GM23338 (cell line): ENCODE data around the gene SETD1B.

ENCODE experiments used
- CREB1 ChIP-seq: fragments of 250-450 bp; sonication (Bioruptor Pico); IDR thresholded peaks from 2 replicates; pipeline ENCODE4 v1.5.0; 2020; ENCODE audit warnings: low read depth, mild to moderate bottlenecking, moderate library complexity
- CTCF ChIP-seq, 2 experiments: fragments of 200-600 bp in 1 of 2; sonication (generic) in 1 of 2; conservative IDR thresholded peaks; 2 replicates each; pipeline versions ENCODE4 v1.5.1 to v1.6.1; 2016 to 2017; ENCODE audit warnings: antibody characterized with exemption in 2 of 2, low read depth in 2 of 2, mild to moderate bottlenecking in 2 of 2, moderate library complexity in 1 of 2
- ETS1 ChIP-seq: IDR thresholded peaks from 2 replicates; pipeline ENCODE4 v1.6.1; 2016; ENCODE audit warnings: antibody characterized with exemption
- EZH2 ChIP-seq: fragments of 200-600 bp; sonication (generic); IDR thresholded peaks from one replicate; pipeline ENCODE4 v1.8.0; 2017; ENCODE audit warnings: antibody characterized with exemption, mild to moderate bottlenecking, low read depth; ENCODE audit not compliant: unreplicated experiment
- EZH2phosphoT487 ChIP-seq: fragments of 200-600 bp; sonication (generic); IDR thresholded peaks from one replicate; pipeline ENCODE4 v1.8.1; 2018; ENCODE audit warnings: antibody characterized with exemption; ENCODE audit not compliant: unreplicated experiment
- JUNB ChIP-seq: IDR thresholded peaks from one replicate; pipeline ENCODE4 v1.6.1; 2016; ENCODE audit warnings: antibody characterized with exemption; ENCODE audit not compliant: unreplicated experiment
- NANOG ChIP-seq: IDR thresholded peaks from 2 replicates; pipeline ENCODE4 v1.6.1; 2016; ENCODE audit warnings: antibody characterized with exemption, borderline replicate concordance
- POLR2AphosphoS5 ChIP-seq: IDR thresholded peaks from 2 replicates; pipeline ENCODE4 v1.6.1; 2016; ENCODE audit warnings: antibody characterized with exemption, low read depth
- REST ChIP-seq: IDR thresholded peaks from one replicate; pipeline ENCODE4 v1.6.1; 2018; ENCODE audit warnings: antibody characterized with exemption; ENCODE audit not compliant: unreplicated experiment
- STAT1 ChIP-seq: IDR thresholded peaks from one replicate; pipeline ENCODE4 v1.6.1; 2016; ENCODE audit warnings: antibody characterized with exemption; ENCODE audit not compliant: unreplicated experiment
- ZNF114 ChIP-seq: fragments of 250-450 bp; sonication (Bioruptor Pico); IDR thresholded peaks from 2 replicates; pipeline ENCODE4 v1.5.0; 2020; ENCODE audit warnings: mild to moderate bottlenecking, moderate library complexity
- ZNF331 ChIP-seq: fragments of 250-450 bp; sonication (Bioruptor Pico); IDR thresholded peaks from 2 replicates; pipeline ENCODE4 v1.5.0; 2020; ENCODE audit warnings: low read depth, mild to moderate bottlenecking, moderate library complexity
- ZNF462 ChIP-seq: fragments of 250-450 bp; sonication (Bioruptor Pico); IDR thresholded peaks from 2 replicates; pipeline ENCODE4 v1.5.0; 2020; ENCODE audit warnings: mild to moderate bottlenecking, moderate library complexity

GRCh38 chr12:121792607-121793439 lies 11.0 kb upstream of the SETD1B start:
- TF ChIP-seq REST (no peak), CTCF (conservative IDR thresholded peaks at IDR 0.05; ENCODE audit: low read depth in 2 of 2) (peak in 1 of 2 experiments; percentile 28; a peak in 2 of 4 replicates), EZH2phosphoT487 (no peak), POLR2AphosphoS5 (no peak), ETS1 (no peak), NANOG (no peak), EZH2 (no peak), ZNF114 (CRISPR knock-in tag) (no peak), STAT1 (no peak), JUNB (no peak), CREB1 (no peak), ZNF462 (CRISPR knock-in tag) (no peak), ZNF331 (CRISPR knock-in tag) (no peak)
